ENCODE measurements around the gene FAM120AOS. TPM values are rescaled to one million over a fixed set of nuclear protein-coding genes. Genes with fewer than 3 reads are reported as not detected.

FAM120AOS gene
- total and polyA plus RNA-seq, 2 of the 8 experiments (the other 6 are each of a cell fraction or from before 2014, with no cell fraction given), result 29.6 to 37.6 TPM

DNA sequence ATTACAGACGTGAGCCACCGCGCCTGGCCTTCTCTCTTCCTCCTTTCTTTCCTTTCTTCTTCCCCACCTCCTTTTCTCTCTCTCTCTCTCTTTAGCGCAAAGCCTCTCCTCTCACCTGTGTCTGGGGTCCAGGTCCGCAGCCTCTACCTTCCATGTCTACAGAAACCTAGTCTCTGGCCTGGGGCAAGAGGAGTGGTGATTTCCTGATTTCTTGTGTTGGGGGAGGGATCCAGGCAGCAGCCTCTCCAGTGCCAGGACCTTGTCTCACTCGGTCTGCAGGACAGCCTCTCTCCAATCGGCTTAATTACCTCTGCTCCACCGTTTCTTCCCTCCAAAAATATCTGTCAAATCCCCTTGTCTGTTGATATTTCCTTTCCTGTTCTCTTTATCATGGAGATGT is 18.0 kb downstream of the FAM120AOS start:
- H2BK15ac ChIP-seq (ENCODE audit: low read length), result no peak overlapping the region
- H3K9ac ChIP-seq (replicated peaks in 1 of 4; ENCODE audit: extremely low read depth in 1 of 4, low read depth in 3 of 4, low read length in 3 of 4), result no peak overlapping the region
- 0 out of 2 replicates have a peak overlapping the region, but pooled peaks have one; percentile 31 for H2AFZ ChIP-seq (ENCODE audit: low read length)
- no peak overlapping the region for H4K91ac ChIP-seq (replicated peaks; ENCODE audit: insufficient read length, low read length)
- no peak overlapping the region for H3K4me3 ChIP-seq (ENCODE audit: extremely low read depth in 1 of 4, insufficient read depth in 2 of 4, low read depth in 3 of 4, low read length in 4 of 4)
- ChIA-PET POLR2A (ENCODE audit: partially characterized antibody) (no interaction called here), CTCF (ENCODE audit: partially characterized antibody) (no interaction called here)
- H2AK5ac ChIP-seq (ENCODE audit: low read depth, low read length), result no peak overlapping the region
- no peaks in the 10 kb centered on the region for H4K20me1 ChIP-seq (replicated peaks in 1 of 2; ENCODE audit: control insufficient read depth in 1 of 2, insufficient read depth in 2 of 2, low read length in 2 of 2)
- H3K79me2 ChIP-seq (ENCODE audit: control insufficient read depth in 1 of 2, insufficient read depth in 2 of 2, low read length in 2 of 2), result no peaks in the 10 kb centered on the region
- H3K4ac ChIP-seq (replicated peaks; ENCODE audit: insufficient read length, low read depth, low read length), result no peak overlapping the region
- H2BK5ac ChIP-seq (ENCODE audit: low read depth, low read length), result no peak overlapping the region
- no peaks in the 10 kb centered on the region for H3K23me2 ChIP-seq (ENCODE audit: low read depth, low read length)
- H3K14ac ChIP-seq (ENCODE audit: insufficient read length), result no peak overlapping the region
- no peaks in the 10 kb centered on the region; a peak in 1 of 7 replicates for H3K4me1 ChIP-seq (replicated peaks in 1 of 4; ENCODE audit: control insufficient read depth in 3 of 4, insufficient read depth in 4 of 4, low read length in 3 of 4)
- no peaks in the 10 kb centered on the region for H3K9me3 ChIP-seq (ENCODE audit: insufficient read depth in 2 of 2, low read depth in 1 of 2, low read length in 1 of 2)
- no peak overlapping the region for H2BK12ac ChIP-seq (ENCODE audit: low read depth, low read length)
- DNase-seq (ENCODE audit: low read depth in 1 of 2, low spot score in 2 of 2), result no peak
- H4K5ac ChIP-seq (ENCODE audit: insufficient read length, low read depth, low read length), result no peak overlapping the region
- no peak overlapping the region for H3K23ac ChIP-seq (ENCODE audit: insufficient read length)
- H2BK120ac ChIP-seq (replicated peaks; ENCODE audit: low read depth, low read length), result no peak overlapping the region
- TF ChIP-seq KDM1A (IDR thresholded peaks at IDR 0.05; ENCODE audit: borderline replicate concordance, low read length) (no peak), SP2 (IDR thresholded peaks at IDR 0.05; ENCODE audit: low read length) (no peak), SUZ12 (IDR thresholded peaks at IDR 0.05; ENCODE audit: low read length) (no peak), FOSL1 (IDR thresholded peaks at IDR 0.05; ENCODE audit: insufficient read depth, low read depth, low read length) (no peak), TAF1 (IDR thresholded peaks at IDR 0.05; ENCODE audit: low read depth, low read length) (no peak), RXRA (IDR thresholded peaks at IDR 0.05; ENCODE audit: insufficient read depth, low read depth, low read length) (no peak), EZH2 (IDR thresholded peaks at IDR 0.05; ENCODE audit: low read depth, low read length, severe bottlenecking) (no peak), CTCF (IDR thresholded peaks at IDR 0.05; ENCODE audit: control extremely low read depth in 1 of 3, insufficient read depth in 1 of 3, low read depth in 1 of 3, low read length in 3 of 3) (no peak), SRF (IDR thresholded peaks at IDR 0.05; ENCODE audit: low read depth, low read length) (no peak), NANOG (IDR thresholded peaks at IDR 0.05; ENCODE audit: insufficient read depth, low read depth, low read length, poor library complexity, severe bottlenecking) (no peak), SP1 (IDR thresholded peaks at IDR 0.05; ENCODE audit: low read depth, low read length) (no peak), CREB1 (IDR thresholded peaks at IDR 0.05) (no peak), TAF7 (optimal IDR thresholded peaks at IDR 0.05; ENCODE audit: borderline replicate concordance, low read depth, low read length) (no peak)
- H3K18ac ChIP-seq (ENCODE audit: extremely low read depth, low read length), result no peak overlapping the region
- WGBS, 2 experiments (ENCODE audit: extremely low coverage in 1 of 2, insufficient coverage in 1 of 2, insufficient read length in 1 of 2, insufficient replicate concordance in 2 of 2, low coverage in 1 of 2, low lambda C conversion rate in 2 of 2, missing lambda C conversion rate in 1 of 2), result 78% methylated on average over 6 of the region's 8 CpGs; no CpG with 5 or more reads in 1 of the 2 experiments
- H3K27ac ChIP-seq (ENCODE audit: low read depth, low read length), result no peak overlapping the region
- H3K79me1 ChIP-seq (ENCODE audit: low read depth, low read length), result no peaks in the 10 kb centered on the region
- no peak overlapping the region for H2BK20ac ChIP-seq (ENCODE audit: low read length)
- H3K4me2 ChIP-seq (ENCODE audit: insufficient read depth in 1 of 2, low read depth in 2 of 2, low read length in 2 of 2), result no peak overlapping the region
- no peaks in the 10 kb centered on the region for H3K27me3 ChIP-seq (replicated peaks in 1 of 4; ENCODE audit: control insufficient read depth in 3 of 4, extremely low read depth in 1 of 4, insufficient read depth in 3 of 4, low read length in 3 of 4)
- no peak for FAIRE-seq
- no peak overlapping the region for H3K56ac ChIP-seq (replicated peaks; ENCODE audit: insufficient read length, low read depth, low read length)
- no peaks in the 10 kb centered on the region for H3K36me3 ChIP-seq (ENCODE audit: control insufficient read depth in 2 of 4, insufficient read depth in 4 of 4, low read length in 3 of 4)
- no peak overlapping the region for H4K8ac ChIP-seq (ENCODE audit: extremely low read depth, insufficient read depth, low read length)
